Endodermal cell (in vitro differentiated cells): ENCODE data around the gene ZNF536. TPM values are rescaled to one million over a fixed set of nuclear protein-coding genes. Genes with fewer than 3 reads are reported as not detected.

Source experiments
- DNase-seq: peaks from one replicate; pipeline ENCODE4 v3.0.0-alpha.2; 2017
- H3K27ac ChIP-seq: 2 replicates; pipeline ENCODE4 v1.5.1; 2013; ENCODE audit warnings: mild to moderate bottlenecking, low read depth, low read length, moderate library complexity
- H3K27me3 ChIP-seq: 2 replicates; pipeline ENCODE4 v1.6.1; 2013; ENCODE audit warnings: mild to moderate bottlenecking, low read length, moderate library complexity; ENCODE audit not compliant: insufficient read depth, control insufficient read depth, poor library complexity, severe bottlenecking
- H3K36me3 ChIP-seq: 2 replicates; pipeline ENCODE4 v1.7.0; 2013; ENCODE audit warnings: mild to moderate bottlenecking, low read length, moderate library complexity; ENCODE audit not compliant: control insufficient read depth, insufficient read depth
- H3K4me1 ChIP-seq: one replicate; pipeline ENCODE4 v1.7.0; 2013; ENCODE audit warnings: low read length; ENCODE audit not compliant: control insufficient read depth, insufficient read depth
- H3K4me3 ChIP-seq: 2 replicates; pipeline ENCODE4 v1.5.1; 2013; ENCODE audit warnings: mild to moderate bottlenecking, low read length, moderate library complexity
- H3K9ac ChIP-seq: 2 replicates; pipeline ENCODE4 v1.6.1; 2013; ENCODE audit warnings: mild to moderate bottlenecking, low read length, moderate library complexity; ENCODE audit not compliant: poor library complexity, severe bottlenecking; ENCODE audit errors: extremely low read depth
- H3K9me3 ChIP-seq: 2 replicates; pipeline ENCODE4 v1.6.1; 2013; ENCODE audit warnings: mild to moderate bottlenecking, low read length, moderate library complexity; ENCODE audit not compliant: control insufficient read depth
- H3K27ac Mint-ChIP-seq: 2 replicates; pipeline ENCODE4 v1.8.0; 2020; ENCODE audit warnings: mixed read lengths
- H3K27me3 Mint-ChIP-seq: 2 replicates; pipeline ENCODE4 v1.8.0; 2021; ENCODE audit warnings: mild to moderate bottlenecking, mixed read lengths; ENCODE audit not compliant: insufficient read depth
- H3K36me3 Mint-ChIP-seq: 2 replicates; pipeline ENCODE4 v1.8.0; 2020; ENCODE audit warnings: low read depth, mixed read lengths
- H3K4me1 Mint-ChIP-seq: 2 replicates; pipeline ENCODE4 v1.8.0; 2020; ENCODE audit warnings: mixed read lengths
- H3K4me3 Mint-ChIP-seq: 2 replicates; pipeline ENCODE4 v1.8.0; 2020; ENCODE audit warnings: mild to moderate bottlenecking, moderate library complexity, mixed read lengths
- H3K9me3 Mint-ChIP-seq: 2 replicates; pipeline ENCODE4 v1.8.0; 2020; ENCODE audit warnings: mild to moderate bottlenecking, mixed read lengths
- WGBS, 2 experiments: methylation state at CpG; one replicate each; pipeline versions ENCODE4 v1.1.5 to v1.1.7; 2013; ENCODE audit warnings: missing lambda C conversion rate in 2 of 2, mixed read lengths in 1 of 2; ENCODE audit not compliant: insufficient coverage in 1 of 2, insufficient read length in 1 of 2; 5-methylcytosine and 5-hydroxymethylcytosine counted together
- total RNA-seq, 2 donors: library from RNA; stranded (reverse); fragmentation: NEBNext Ultra II Directional in 1 of 2; extraction: Animal tissue kit (Norgen Biotek cat#: 25700) in 1 of 2; gene quantifications; 2 replicates in 1 of 2; 3 replicates in 1 of 2; pipeline ENCODE4 v1.2.1, GENCODE V29; 2021
- TF ChIP-seq, protein P1 (sequence below): fragments of 200-600 bp; sonication (generic); conservative IDR thresholded peaks from 2 replicates; pipeline ENCODE4 v1.5.0; 2021; ENCODE audit warnings: antibody characterized with exemption, mild to moderate bottlenecking

The ZNF536 gene
- total RNA-seq, 2 donors from 2014 or later = not detected

DNA sequence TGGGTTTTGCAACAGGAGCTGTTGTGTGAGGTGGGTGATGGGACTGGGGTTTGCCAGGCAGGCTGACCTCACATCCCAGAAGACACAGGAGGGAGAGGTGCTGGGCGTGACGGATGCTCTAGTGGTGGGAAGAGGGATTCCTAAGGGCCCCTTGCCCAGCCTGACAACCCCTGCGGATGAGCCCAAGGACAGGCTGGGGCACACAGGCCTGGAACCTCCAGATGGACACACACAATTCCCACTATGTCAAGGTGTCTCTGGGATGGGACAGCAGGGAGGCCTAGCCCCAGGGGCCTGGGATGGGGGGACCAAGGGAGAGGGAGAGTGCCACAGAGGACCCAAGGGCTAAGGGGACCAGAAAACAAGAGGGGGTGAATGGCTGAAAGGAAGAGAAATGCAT is 191.5 kb downstream of the ZNF536 start:
- Histone ChIP-seq H3K36me3 (no peaks in the 10 kb centered on the region), H3K27me3 (peaks cover 4% of the 10 kb centered on the region), H3K4me3 (no peak overlapping the region), H3K27ac (no peak overlapping the region), H3K9me3 (no peaks in the 10 kb centered on the region), H3K9ac (no peak overlapping the region), H3K4me1 (no peaks in the 10 kb centered on the region)
- Mint-ChIP-seq H3K9me3 (no peaks in the 10 kb centered on the region), H3K4me3 (no peak overlapping the region), H3K27ac (no peak overlapping the region), H3K36me3 (no peaks in the 10 kb centered on the region), H3K4me1 (no peaks in the 10 kb centered on the region), H3K27me3 (peaks cover 2% of the 10 kb centered on the region)
- TF ChIP-seq, protein P1, sequence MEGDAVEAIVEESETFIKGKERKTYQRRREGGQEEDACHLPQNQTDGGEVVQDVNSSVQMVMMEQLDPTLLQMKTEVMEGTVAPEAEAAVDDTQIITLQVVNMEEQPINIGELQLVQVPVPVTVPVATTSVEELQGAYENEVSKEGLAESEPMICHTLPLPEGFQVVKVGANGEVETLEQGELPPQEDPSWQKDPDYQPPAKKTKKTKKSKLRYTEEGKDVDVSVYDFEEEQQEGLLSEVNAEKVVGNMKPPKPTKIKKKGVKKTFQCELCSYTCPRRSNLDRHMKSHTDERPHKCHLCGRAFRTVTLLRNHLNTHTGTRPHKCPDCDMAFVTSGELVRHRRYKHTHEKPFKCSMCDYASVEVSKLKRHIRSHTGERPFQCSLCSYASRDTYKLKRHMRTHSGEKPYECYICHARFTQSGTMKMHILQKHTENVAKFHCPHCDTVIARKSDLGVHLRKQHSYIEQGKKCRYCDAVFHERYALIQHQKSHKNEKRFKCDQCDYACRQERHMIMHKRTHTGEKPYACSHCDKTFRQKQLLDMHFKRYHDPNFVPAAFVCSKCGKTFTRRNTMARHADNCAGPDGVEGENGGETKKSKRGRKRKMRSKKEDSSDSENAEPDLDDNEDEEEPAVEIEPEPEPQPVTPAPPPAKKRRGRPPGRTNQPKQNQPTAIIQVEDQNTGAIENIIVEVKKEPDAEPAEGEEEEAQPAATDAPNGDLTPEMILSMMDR = no peak
- peak; percentile 34 for DNase-seq
- WGBS, 2 experiments = 93% methylated on average over 3 of the region's 3 CpGs; no CpG with 5 or more reads in 1 of the 2 experiments

DNA sequence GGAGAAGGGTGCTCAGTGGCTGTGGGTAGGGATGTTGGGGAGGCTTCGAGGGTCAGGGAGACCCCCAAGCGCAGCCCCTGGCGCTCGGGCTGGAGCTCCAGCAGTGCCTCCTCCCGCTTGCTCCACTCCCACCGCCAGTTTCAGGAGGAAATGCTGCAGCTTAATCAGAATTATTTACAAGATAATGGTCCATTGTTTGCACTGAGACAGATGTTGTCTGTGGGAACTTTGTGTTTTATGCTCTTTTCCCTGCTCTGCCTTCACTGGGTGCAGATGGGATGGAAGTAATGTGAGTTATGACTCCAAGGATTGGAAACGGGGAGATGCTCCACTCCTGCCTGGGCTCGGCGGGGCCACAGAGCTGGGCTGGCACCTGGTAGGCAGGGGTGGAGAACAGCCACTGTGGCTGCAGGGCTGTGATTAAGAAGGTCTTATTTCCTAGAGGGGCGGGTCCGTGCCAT is 192.4 kb downstream of the ZNF536 start:
- TF ChIP-seq, protein P1 = no peak
- Histone ChIP-seq H3K27me3 (peaks cover 4% of the 10 kb centered on the region), H3K4me1 (no peaks in the 10 kb centered on the region), H3K9ac (no peak overlapping the region), H3K36me3 (no peaks in the 10 kb centered on the region), H3K4me3 (no peak overlapping the region), H3K9me3 (no peaks in the 10 kb centered on the region), H3K27ac (no peak overlapping the region)
- DNase-seq = no peak
- Mint-ChIP-seq H3K27ac (no peak overlapping the region), H3K4me3 (no peak overlapping the region), H3K27me3 (peaks cover 2% of the 10 kb centered on the region), H3K36me3 (no peaks in the 10 kb centered on the region), H3K9me3 (no peaks in the 10 kb centered on the region), H3K4me1 (no peaks in the 10 kb centered on the region)
- WGBS, 2 experiments = 65 to 75% methylated on average over 6 to 11 of the region's 11 CpGs

DNA sequence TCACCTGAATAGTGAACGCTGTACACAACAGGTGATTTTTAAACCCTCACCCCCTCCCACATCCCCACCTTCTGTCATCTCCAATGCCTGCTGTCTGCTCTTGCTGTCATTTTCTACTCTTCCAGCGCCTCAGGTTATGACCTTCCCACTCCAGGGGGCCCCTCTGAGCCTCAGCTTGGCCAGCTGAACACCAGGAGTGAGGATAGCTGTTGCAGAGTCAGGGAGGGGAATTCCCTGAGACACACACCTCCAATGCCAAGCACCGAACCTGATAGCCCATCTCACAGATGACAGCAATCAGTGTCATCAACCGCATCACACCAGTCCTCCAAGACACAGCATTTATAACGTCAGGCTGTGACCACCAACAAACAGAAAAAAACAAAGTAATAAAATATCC is 193.5 kb downstream of the ZNF536 start:
- Histone ChIP-seq H3K27ac (no peak overlapping the region), H3K27me3 (peaks cover 4% of the 10 kb centered on the region), H3K9ac (no peak overlapping the region), H3K36me3 (no peaks in the 10 kb centered on the region), H3K4me1 (no peaks in the 10 kb centered on the region), H3K4me3 (no peak overlapping the region), H3K9me3 (no peaks in the 10 kb centered on the region)
- Mint-ChIP-seq H3K27ac (no peak overlapping the region), H3K4me3 (no peak overlapping the region), H3K27me3 (peaks cover 2% of the 10 kb centered on the region), H3K4me1 (no peaks in the 10 kb centered on the region), H3K9me3 (no peaks in the 10 kb centered on the region), H3K36me3 (no peaks in the 10 kb centered on the region)
- TF ChIP-seq, protein P1 = no peak
- DNase-seq = peak; percentile 36
- WGBS, 2 experiments = 33 to 72% methylated on average over 1 to 5 of the region's 5 CpGs
